Endodermal cell (in vitro differentiated cells): Measurements from ENCODE around the gene SLC24A3. TPM values are rescaled to one million over a fixed set of nuclear protein-coding genes. Genes with fewer than 3 reads are reported as not detected.

ENCODE experiments used
- DNase-seq: peaks from one replicate; pipeline ENCODE4 v3.0.0-alpha.2; 2017
- H3K27ac ChIP-seq: 2 replicates; pipeline ENCODE4 v1.5.1; 2013; ENCODE audit warnings: mild to moderate bottlenecking, low read depth, low read length, moderate library complexity
- H3K27me3 ChIP-seq: 2 replicates; pipeline ENCODE4 v1.6.1; 2013; ENCODE audit warnings: mild to moderate bottlenecking, low read length, moderate library complexity; ENCODE audit not compliant: insufficient read depth, control insufficient read depth, poor library complexity, severe bottlenecking
- H3K36me3 ChIP-seq: 2 replicates; pipeline ENCODE4 v1.7.0; 2013; ENCODE audit warnings: mild to moderate bottlenecking, low read length, moderate library complexity; ENCODE audit not compliant: control insufficient read depth, insufficient read depth
- H3K4me1 ChIP-seq: one replicate; pipeline ENCODE4 v1.7.0; 2013; ENCODE audit warnings: low read length; ENCODE audit not compliant: control insufficient read depth, insufficient read depth
- H3K4me3 ChIP-seq: 2 replicates; pipeline ENCODE4 v1.5.1; 2013; ENCODE audit warnings: mild to moderate bottlenecking, low read length, moderate library complexity
- H3K9ac ChIP-seq: 2 replicates; pipeline ENCODE4 v1.6.1; 2013; ENCODE audit warnings: mild to moderate bottlenecking, low read length, moderate library complexity; ENCODE audit not compliant: poor library complexity, severe bottlenecking; ENCODE audit errors: extremely low read depth
- H3K9me3 ChIP-seq: 2 replicates; pipeline ENCODE4 v1.6.1; 2013; ENCODE audit warnings: mild to moderate bottlenecking, low read length, moderate library complexity; ENCODE audit not compliant: control insufficient read depth
- H3K27ac Mint-ChIP-seq: 2 replicates; pipeline ENCODE4 v1.8.0; 2020; ENCODE audit warnings: mixed read lengths
- H3K27me3 Mint-ChIP-seq: 2 replicates; pipeline ENCODE4 v1.8.0; 2021; ENCODE audit warnings: mild to moderate bottlenecking, mixed read lengths; ENCODE audit not compliant: insufficient read depth
- H3K36me3 Mint-ChIP-seq: 2 replicates; pipeline ENCODE4 v1.8.0; 2020; ENCODE audit warnings: low read depth, mixed read lengths
- H3K4me1 Mint-ChIP-seq: 2 replicates; pipeline ENCODE4 v1.8.0; 2020; ENCODE audit warnings: mixed read lengths
- H3K4me3 Mint-ChIP-seq: 2 replicates; pipeline ENCODE4 v1.8.0; 2020; ENCODE audit warnings: mild to moderate bottlenecking, moderate library complexity, mixed read lengths
- H3K9me3 Mint-ChIP-seq: 2 replicates; pipeline ENCODE4 v1.8.0; 2020; ENCODE audit warnings: mild to moderate bottlenecking, mixed read lengths
- CTCF ChIP-seq: fragments of 200-600 bp; sonication (generic); conservative IDR thresholded peaks from 2 replicates; pipeline ENCODE4 v1.5.0; 2021; ENCODE audit warnings: antibody characterized with exemption, mild to moderate bottlenecking
- WGBS, 2 experiments: methylation state at CpG; one replicate each; pipeline versions ENCODE4 v1.1.5 to v1.1.7; 2013; ENCODE audit warnings: missing lambda C conversion rate in 2 of 2, mixed read lengths in 1 of 2; ENCODE audit not compliant: insufficient coverage in 1 of 2, insufficient read length in 1 of 2; 5-methylcytosine and 5-hydroxymethylcytosine counted together
- total RNA-seq, 2 donors: library from RNA; stranded (reverse); fragmentation: NEBNext Ultra II Directional in 1 of 2; extraction: Animal tissue kit (Norgen Biotek cat#: 25700) in 1 of 2; gene quantifications; 2 replicates in 1 of 2; 3 replicates in 1 of 2; pipeline ENCODE4 v1.2.1, GENCODE V29; 2021

The SLC24A3 gene
- total RNA-seq, 2 donors from 2014 or later: 1.5 to 1.8 TPM

GRCh38 chr20:19609642-19610223 lies 397.3 kb downstream of the SLC24A3 start:
- no peak overlapping the region for H3K4me3 Mint-ChIP-seq
- no peak for TF ChIP-seq CTCF
- Histone ChIP-seq H3K27me3 (no peaks in the 10 kb centered on the region), H3K9ac (no peak overlapping the region), H3K9me3 (no peaks in the 10 kb centered on the region), H3K4me3 (no peak overlapping the region), H3K27ac (no peak overlapping the region), H3K36me3 (no peaks in the 10 kb centered on the region), H3K4me1 (no peaks in the 10 kb centered on the region)
- no peaks in the 10 kb centered on the region for H3K36me3 Mint-ChIP-seq
- DNase-seq: no peak
- no peaks in the 10 kb centered on the region for H3K9me3 Mint-ChIP-seq
- no peaks in the 10 kb centered on the region for H3K4me1 Mint-ChIP-seq
- peaks cover 5% of the 10 kb centered on the region for H3K27me3 Mint-ChIP-seq
- no peak overlapping the region for H3K27ac Mint-ChIP-seq
- WGBS, 2 experiments: 90 to 94% methylated on average over 2 of the region's 2 CpGs

GRCh38 chr20:19615629-19616028 lies 403.2 kb downstream of the SLC24A3 start:
- peaks cover 4% of the 10 kb centered on the region for H3K27me3 Mint-ChIP-seq
- no peak for DNase-seq
- H3K4me3 ChIP-seq: no peak overlapping the region
- no peak overlapping the region for H3K27ac ChIP-seq
- no peaks in the 10 kb centered on the region for H3K9me3 Mint-ChIP-seq
- H3K36me3 ChIP-seq: no peaks in the 10 kb centered on the region
- H3K9me3 ChIP-seq: no peaks in the 10 kb centered on the region
- H3K4me3 Mint-ChIP-seq: no peak overlapping the region
- H3K27me3 ChIP-seq: no peaks in the 10 kb centered on the region
- H3K36me3 Mint-ChIP-seq: no peaks in the 10 kb centered on the region
- peaks cover 23% of the 10 kb centered on the region for H3K4me1 ChIP-seq
- TF ChIP-seq CTCF: no peak
- H3K4me1 Mint-ChIP-seq: peaks cover 34% of the 10 kb centered on the region
- H3K27ac Mint-ChIP-seq: no peak overlapping the region
- H3K9ac ChIP-seq: no peak overlapping the region

- Mint-ChIP-seq H3K9me3 (no peaks in the 10 kb centered on the region), H3K4me3 (no peak overlapping the region), H3K36me3 (no peaks in the 10 kb centered on the region), H3K27me3 (peaks cover 4% of the 10 kb centered on the region), H3K4me1 (peaks cover 39% of the 10 kb centered on the region), H3K27ac (no peak overlapping the region)
- Histone ChIP-seq H3K9ac (no peak overlapping the region), H3K27me3 (no peaks in the 10 kb centered on the region), H3K27ac (no peak overlapping the region), H3K36me3 (no peaks in the 10 kb centered on the region), H3K4me3 (no peak overlapping the region), H3K4me1 (peaks cover 26% of the 10 kb centered on the region), H3K9me3 (no peaks in the 10 kb centered on the region)
- no peak for DNase-seq
- WGBS, 2 experiments: 86 to 89% methylated on average over 1 to 2 of the region's 2 CpGs
- TF ChIP-seq CTCF: no peak
Measured at GRCh38 chr20:19616081-19616480, 403.6 kb downstream of the SLC24A3 start.
